K562 (cell line): Measurements from ENCODE around the gene C11orf98. TPM values are rescaled to one million over a fixed set of nuclear protein-coding genes. Genes with fewer than 3 reads are reported as not detected.

Experiments
- ESRRB ChIP-seq: fragments of 250-450 bp; sonication (Bioruptor Pico); IDR thresholded peaks from 2 replicates; pipeline ENCODE4 v1.5.0; 2020; ENCODE audit warnings: mild to moderate bottlenecking, moderate library complexity, borderline replicate concordance
- GTF3C2 ChIP-seq: IDR thresholded peaks from 3 replicates; pipeline ENCODE4 v1.6.1; 2011; ENCODE audit warnings: borderline replicate concordance, mild to moderate bottlenecking, moderate library complexity; ENCODE audit not compliant: insufficient read length; ENCODE audit errors: extremely low read depth
- HDAC6 ChIP-seq: IDR thresholded peaks from 2 replicates; pipeline ENCODE4 v1.6.1; 2012; ENCODE audit warnings: low read depth, mild to moderate bottlenecking, control low read depth, inconsistent platforms, low read length, moderate library complexity
- HSF4 ChIP-seq: fragments of 250-450 bp; sonication (Bioruptor Pico); IDR thresholded peaks from 2 replicates; pipeline ENCODE4 v2.1.2; 2022; ENCODE audit warnings: mild to moderate bottlenecking, moderate library complexity, borderline replicate concordance
- KAT2B ChIP-seq: IDR thresholded peaks from one replicate; pipeline ENCODE4 v1.6.1; 2012; ENCODE audit warnings: low read depth, mild to moderate bottlenecking, control low read depth, inconsistent platforms, low read length, moderate library complexity
- PHTF2 ChIP-seq: fragments of 250-450 bp; sonication (Bioruptor Pico); IDR thresholded peaks from 2 replicates; pipeline ENCODE4 v1.5.0; 2021; ENCODE audit warnings: mild to moderate bottlenecking
- PREB ChIP-seq: sonication (generic); formaldehyde crosslinking; IDR thresholded peaks from 2 replicates; pipeline ENCODE4 v1.8.1; 2023; ENCODE audit warnings: mild to moderate bottlenecking, missing genetic modification reagents
- RFX5 ChIP-seq: IDR thresholded peaks from 2 replicates; pipeline ENCODE4 v1.6.1; 2011; ENCODE audit warnings: low read depth, mild to moderate bottlenecking, improper control_type of control experiment, low read length
- SMC3 ChIP-seq: conservative IDR thresholded peaks from 2 replicates; pipeline ENCODE4 v1.6.1; 2011; ENCODE audit warnings: low read depth, low read length, improper control_type of control experiment; ENCODE audit not compliant: insufficient read depth
- TFAP4 ChIP-seq: sonication (generic); formaldehyde crosslinking; IDR thresholded peaks from 2 replicates; pipeline ENCODE4 v1.8.0; 2022; ENCODE audit warnings: missing genetic modification reagents, mild to moderate bottlenecking, moderate library complexity, borderline replicate concordance
- ZBTB11 ChIP-seq, 3 experiments: fragments of 200-800 bp in 1 of 3; fragments of 250-450 bp in 1 of 3; fragments of 450-650 bp in 1 of 3; sonication (Bioruptor Pico) in 1 of 3; sonication (Bioruptor generic) in 1 of 3; formaldehyde crosslinking in 1 of 3; IDR thresholded peaks; 2 replicates each; pipeline versions ENCODE4 v1.6.1 to v1.8.0; 2016 to 2022; ENCODE audit warnings: mild to moderate bottlenecking in 2 of 3, missing genetic modification characterization in 2 of 3, missing compliant biosample characterization in 1 of 3, moderate library complexity in 1 of 3
- ZNF507 ChIP-seq: conservative IDR thresholded peaks from 2 replicates; pipeline ENCODE4 v1.6.1; 2017; ENCODE audit warnings: missing genetic modification characterization, missing compliant biosample characterization
- ZNF511 ChIP-seq: sonication (generic); formaldehyde crosslinking; IDR thresholded peaks from 2 replicates; pipeline ENCODE4 v1.8.0; 2022; ENCODE audit warnings: mild to moderate bottlenecking, missing genetic modification reagents
- ZNF551 ChIP-seq: fragments of 250-450 bp; sonication (Bioruptor Pico); IDR thresholded peaks from 2 replicates; pipeline ENCODE4 v1.5.0; 2021; ENCODE audit warnings: mild to moderate bottlenecking, moderate library complexity
- polyA plus RNA-seq, 8 experiments: library from polyadenylated mRNA; depleted of rRNA in 4 of 8; stranded (reverse) in 5 of 8; unstranded in 3 of 8; fragments of >200 nt; fragmentation: Nextera tagmentation in 2 of 8; fragmentation: Illumina TruSeq in 1 of 8; extraction: Ambion mirVana in 2 of 8; extraction: Trizol in 1 of 8; gene quantifications; 2 replicates each; pipeline versions ENCODE4 v1.2.1 to v1.2.3, GENCODE V29; 2011 to 2014; ENCODE audit warnings: inconsistent platforms in 1 of 8, missing spikeins in 1 of 8
- total RNA-seq, 7 experiments: library from RNA; depleted of rRNA in 6 of 7; stranded (reverse); fragments of >200 nt in 6 of 7; fragmentation: Illumina TruSeq in 2 of 7; extraction: Trizol in 2 of 7; gene quantifications; 2 replicates each; pipeline versions ENCODE4 v1.2.1 to v1.2.3, GENCODE V29; 2011 to 2021; ENCODE audit warnings: low replicate concordance in 1 of 7

The C11orf98 gene
- total and polyA plus RNA-seq, 9 of the 15 experiments (the other 6 are each of a cell fraction or from before 2014, with no cell fraction given), result 103 to 352 (median 218) TPM

- TF ChIP-seq TFAP4 (CRISPR knock-in tag) (peak; percentile 98), PREB (CRISPR knock-in tag) (no peak), ZBTB11 (CRISPR knock-in tag; IDR thresholded peaks at IDR 0.05) (peak in 1 of 3 experiments; percentile 82; a peak in 2 of 6 replicates), ESRRB (CRISPR knock-in tag) (no peak), ZNF507 (tag) (no peak), GTF3C2 (no peak), ZNF511 (CRISPR knock-in tag) (peak; percentile 70), HSF4 (CRISPR knock-in tag) (0 out of 2 replicates have a peak, but pooled peaks have one; percentile 12), RFX5 (no peak), HDAC6 (no peak), SMC3 (no peak), ZNF551 (CRISPR knock-in tag) (no peak), PHTF2 (no peak), KAT2B (no peak)
Measured at GRCh38 chr11:62705880-62706849, 41.2 kb upstream of the C11orf98 start (continued).
